ENCODE results near the gene SDK1.

GRCh38 chr7:4083513-4083912 is 782.5 kb downstream of the SDK1 start:
- no peak for TF ChIP-seq CTCF (IDR thresholded peaks at IDR 0.05)
- TF ChIP-seq POLR2A (IDR thresholded peaks at IDR 0.05): no peak
